C1 segment of cervical spinal cord (tissue), 14 donors: ENCODE results near the gene SOWAHC.
A peak's percentile ranks its signal among the peaks of the same experiment; 100 is the strongest.
"Not testable (repeated sequence)": the region's sequence is repeated elsewhere in the genome, so short reads cannot be mapped to it uniquely, and the experiment has no call there.

Experiments used
- DNase-seq, 14 donors: peaks; one replicate each; lab custom pipeline; 2025; lab: John Stamatoyannopoulos, UW

Gene SOWAHC

GRCh38 chr2:109614715-109615636, 812 bp downstream of the SOWAHC start:
- DNase-seq: peak in 1 of 14 donors; percentile 24

GRCh38 chr2:109615637-109616144, 1.5 kb downstream of the SOWAHC start:
- DNase-seq: no peak

- DNase-seq: no peak
These were observed 2.0 kb downstream of the SOWAHC start for GRCh38 chr2:109616184-109616583.

- DNase-seq: no peak
These were observed 5.0 kb downstream of the SOWAHC start for GRCh38 chr2:109619032-109619615.

- DNase-seq: no peak
These were observed 9.1 kb downstream of the SOWAHC start for GRCh38 chr2:109623297-109623696.

- no peak for DNase-seq
These were observed 9.8 kb downstream of the SOWAHC start for GRCh38 chr2:109623923-109624322.

GRCh38 chr2:109624339-109624738, 10.2 kb downstream of the SOWAHC start:
- DNase-seq: no peak

- DNase-seq: not testable (repeated sequence)
These were observed 14.2 kb downstream of the SOWAHC start for GRCh38 chr2:109628321-109628720.

GRCh38 chr2:109629867-109630266, 15.7 kb downstream of the SOWAHC start:
- DNase-seq: no peak

GRCh38 chr2:109630441-109631430, 16.6 kb downstream of the SOWAHC start:
- no peak for DNase-seq

- no peak for DNase-seq
These were observed 17.6 kb downstream of the SOWAHC start for GRCh38 chr2:109631741-109632140.

GRCh38 chr2:109632158-109632789, 18.1 kb downstream of the SOWAHC start:
- DNase-seq: no peak

GRCh38 chr2:109633284-109633961, 19.3 kb downstream of the SOWAHC start:
- DNase-seq: no peak

- no peak for DNase-seq
These were observed 21.5 kb downstream of the SOWAHC start for GRCh38 chr2:109635426-109636304.

- no peak for DNase-seq
These were observed 22.2 kb downstream of the SOWAHC start for GRCh38 chr2:109636317-109636716.

- peak in 1 of 14 donors; percentile 5 for DNase-seq
These were observed 23.8 kb downstream of the SOWAHC start for GRCh38 chr2:109637749-109638570.

GRCh38 chr2:109638795-109639194, 24.6 kb downstream of the SOWAHC start:
- DNase-seq: no peak

- not testable (repeated sequence) for DNase-seq
These were observed 25.8 kb downstream of the SOWAHC start for GRCh38 chr2:109640000-109640399.
